Measurements from ENCODE around the gene LRBA.

The LRBA gene

GRCh38 chr4:150482581-150482980 is 532.5 kb downstream of the LRBA start:
- no peak for TF ChIP-seq CTCF (IDR thresholded peaks at IDR 0.05; ENCODE audit: extremely low read depth, insufficient read depth, missing control alignments)
- DNase-seq (ENCODE audit: low spot score), result no peak
- in situ Hi-C loops (cut with MboI; ENCODE audit: low pct_unique_long_range_greater_than_20kb, low sequenced_read_pairs, unreplicated experiment), result no loop called here

- in situ Hi-C loops (cut with MboI; ENCODE audit: low pct_unique_long_range_greater_than_20kb, low sequenced_read_pairs, unreplicated experiment), result no loop called here
- TF ChIP-seq CTCF (IDR thresholded peaks at IDR 0.05; ENCODE audit: extremely low read depth, insufficient read depth, missing control alignments), result no peak
- DNase-seq (ENCODE audit: low spot score), result no peak
Measured at GRCh38 chr4:150479657-150480056, 535.4 kb downstream of the LRBA start.

GRCh38 chr4:150477869-150478268 is 537.2 kb downstream of the LRBA start:
- DNase-seq (ENCODE audit: low spot score), result no peak
- no peak for TF ChIP-seq CTCF (IDR thresholded peaks at IDR 0.05; ENCODE audit: extremely low read depth, insufficient read depth, missing control alignments)
- in situ Hi-C loops (cut with MboI; ENCODE audit: low pct_unique_long_range_greater_than_20kb, low sequenced_read_pairs, unreplicated experiment), result no loop called here

- no peak for TF ChIP-seq CTCF (IDR thresholded peaks at IDR 0.05; ENCODE audit: extremely low read depth, insufficient read depth, missing control alignments)
- in situ Hi-C loops (cut with MboI; ENCODE audit: low pct_unique_long_range_greater_than_20kb, low sequenced_read_pairs, unreplicated experiment), result no loop called here
Measured at GRCh38 chr4:150476776-150477175, 538.3 kb downstream of the LRBA start.

GRCh38 chr4:150475763-150476162 is 539.3 kb downstream of the LRBA start:
- DNase-seq (ENCODE audit: low spot score), result no peak
- in situ Hi-C loops (cut with MboI; ENCODE audit: low pct_unique_long_range_greater_than_20kb, low sequenced_read_pairs, unreplicated experiment), result no loop called here
- no peak for TF ChIP-seq CTCF (IDR thresholded peaks at IDR 0.05; ENCODE audit: extremely low read depth, insufficient read depth, missing control alignments)

More at GRCh38 chr4:150476776-150477175, 538.3 kb downstream of the LRBA start:
- DNase-seq (ENCODE audit: low spot score), result no peak

- TF ChIP-seq CTCF (IDR thresholded peaks at IDR 0.05; ENCODE audit: extremely low read depth, insufficient read depth, missing control alignments), result no peak
- DNase-seq (ENCODE audit: low spot score), result no peak
- in situ Hi-C loops (cut with MboI; ENCODE audit: low pct_unique_long_range_greater_than_20kb, low sequenced_read_pairs, unreplicated experiment), result no loop called here
Measured at GRCh38 chr4:150464523-150464922, 550.6 kb downstream of the LRBA start.

- TF ChIP-seq CTCF (IDR thresholded peaks at IDR 0.05; ENCODE audit: extremely low read depth, insufficient read depth, missing control alignments), result no peak
- no peak for DNase-seq (ENCODE audit: low spot score)
- in situ Hi-C loops (cut with MboI; ENCODE audit: low pct_unique_long_range_greater_than_20kb, low sequenced_read_pairs, unreplicated experiment), result no loop called here
Measured at GRCh38 chr4:150462743-150463142, 552.3 kb downstream of the LRBA start.

All from GM13977 (cell line).